ENCODE results near the gene HTATSF1.

The HTATSF1 gene

GRCh38 chrX:136496764-136497555 lies 432 bp upstream of the HTATSF1 start:
- H3K27ac Mint-ChIP-seq: peak overlapping the region; percentile 97 to 99 (median 98)
- H3K36me3 Mint-ChIP-seq (ENCODE audit: low read depth): peaks cover 9% of the 10 kb centered on the region
- H3K4me1 Mint-ChIP-seq: peaks cover 14% of the 10 kb centered on the region
- H3K27me3 Mint-ChIP-seq (ENCODE audit: low read depth): no peaks in the 10 kb centered on the region
- no peaks in the 10 kb centered on the region for H3K9me3 Mint-ChIP-seq
- H3K4me3 Mint-ChIP-seq: peak overlapping the region; percentile 92 to 98 (median 94)
- no peak for TF ChIP-seq CTCF (IDR thresholded peaks at IDR 0.05; ENCODE audit: unreplicated experiment in 3 of 3)

GRCh38 chrX:136519069-136519468 lies 21.7 kb downstream of the HTATSF1 start:
- Mint-ChIP-seq H3K36me3 (ENCODE audit: low read depth) (no peaks in the 10 kb centered on the region), H3K9me3 (no peaks in the 10 kb centered on the region), H3K4me3 (no peak overlapping the region), H3K4me1 (no peaks in the 10 kb centered on the region), H3K27me3 (ENCODE audit: low read depth) (no peaks in the 10 kb centered on the region), H3K27ac (no peak overlapping the region)
- TF ChIP-seq CTCF (IDR thresholded peaks at IDR 0.05; ENCODE audit: unreplicated experiment in 3 of 3): no peak

GRCh38 chrX:136523770-136524169 lies 26.4 kb downstream of the HTATSF1 start:
- H3K4me1 Mint-ChIP-seq: peaks cover 19% of the 10 kb centered on the region
- no peak overlapping the region for H3K4me3 Mint-ChIP-seq
- H3K27me3 Mint-ChIP-seq (ENCODE audit: low read depth): peaks cover 6% of the 10 kb centered on the region
- no peaks in the 10 kb centered on the region for H3K36me3 Mint-ChIP-seq (ENCODE audit: low read depth)
- peak overlapping the region in 1 of 3 experiments; percentile 21 for H3K27ac Mint-ChIP-seq
- TF ChIP-seq CTCF (IDR thresholded peaks at IDR 0.05; ENCODE audit: unreplicated experiment in 3 of 3): no peak
- H3K9me3 Mint-ChIP-seq: peaks cover 4% of the 10 kb centered on the region

- Mint-ChIP-seq H3K9me3 (peaks cover 4% of the 10 kb centered on the region), H3K27ac (peak overlapping the region in 2 of 3 experiments; percentile 82 to 86), H3K4me1 (peaks cover 19% of the 10 kb centered on the region), H3K36me3 (ENCODE audit: low read depth) (no peaks in the 10 kb centered on the region), H3K4me3 (no peak overlapping the region), H3K27me3 (ENCODE audit: low read depth) (peaks cover 9% of the 10 kb centered on the region)
- TF ChIP-seq CTCF (IDR thresholded peaks at IDR 0.05; ENCODE audit: unreplicated experiment in 3 of 3): no peak
Measured at GRCh38 chrX:136525738-136526606, 28.6 kb downstream of the HTATSF1 start.

- Mint-ChIP-seq H3K4me3 (no peak overlapping the region), H3K4me1 (peaks cover 19% of the 10 kb centered on the region), H3K9me3 (peaks cover 9% of the 10 kb centered on the region), H3K27me3 (ENCODE audit: low read depth) (peaks cover 12% of the 10 kb centered on the region), H3K27ac (no peak overlapping the region), H3K36me3 (ENCODE audit: low read depth) (no peaks in the 10 kb centered on the region)
- TF ChIP-seq CTCF (IDR thresholded peaks at IDR 0.05; ENCODE audit: unreplicated experiment in 3 of 3): no peak
Measured at GRCh38 chrX:136528645-136529315, 31.4 kb downstream of the HTATSF1 start.
